Measurements from ENCODE around the gene CTDP1. TPM values are rescaled to one million over a fixed set of nuclear protein-coding genes. Genes with fewer than 3 reads are reported as not detected.

CTDP1 gene
- polyA plus RNA-seq, 4 donors, result 12.4 to 20.1 (median 16.1) TPM

DNA sequence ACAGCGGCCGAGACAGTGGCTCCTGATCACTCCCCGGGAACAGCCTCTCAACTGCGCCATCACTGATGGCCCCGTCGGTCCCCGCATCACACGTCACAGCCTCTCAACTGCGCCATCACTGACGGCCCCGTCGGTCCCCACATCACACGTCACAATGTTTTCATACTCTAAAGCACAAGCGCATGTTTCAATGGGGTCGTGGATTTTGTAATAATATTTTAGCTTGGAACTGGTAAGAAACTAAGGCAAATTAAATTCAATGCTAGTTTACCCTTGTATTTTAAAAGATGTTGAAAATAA lies 44.2 kb upstream of the CTDP1 start:
- Histone ChIP-seq H3K27me3 (ENCODE audit: control insufficient read depth in 3 of 3, insufficient read depth in 3 of 3, low read length in 3 of 3) (peaks cover 0 to 11% (median 0%) of the 10 kb centered on the region in 3 donors), H3K4me1 (ENCODE audit: control insufficient read depth in 3 of 3, insufficient read depth in 2 of 3, low read depth in 1 of 3, low read length in 2 of 3) (no peaks in the 10 kb centered on the region), H3K9me3 (ENCODE audit: control insufficient read depth in 2 of 2, insufficient read depth in 1 of 2, low read depth in 1 of 2, low read length in 1 of 2) (peaks cover 0 to 3% of the 10 kb centered on the region in 2 donors), H3K4me3 (ENCODE audit: low read depth in 1 of 3, low read length in 3 of 3) (no peak overlapping the region), H3K36me3 (ENCODE audit: control insufficient read depth in 3 of 3, insufficient read depth in 2 of 3, low read depth in 1 of 3, low read length in 3 of 3) (no peaks in the 10 kb centered on the region), H3K27ac (ENCODE audit: low read depth in 1 of 3, low read length in 2 of 3) (no peak overlapping the region)
- WGBS, 3 donors, result 90 to 94% (median 92%) methylated on average over 15 of the region's 15 CpGs
- no peak for DNase-seq
- no peak for FAIRE-seq

DNA sequence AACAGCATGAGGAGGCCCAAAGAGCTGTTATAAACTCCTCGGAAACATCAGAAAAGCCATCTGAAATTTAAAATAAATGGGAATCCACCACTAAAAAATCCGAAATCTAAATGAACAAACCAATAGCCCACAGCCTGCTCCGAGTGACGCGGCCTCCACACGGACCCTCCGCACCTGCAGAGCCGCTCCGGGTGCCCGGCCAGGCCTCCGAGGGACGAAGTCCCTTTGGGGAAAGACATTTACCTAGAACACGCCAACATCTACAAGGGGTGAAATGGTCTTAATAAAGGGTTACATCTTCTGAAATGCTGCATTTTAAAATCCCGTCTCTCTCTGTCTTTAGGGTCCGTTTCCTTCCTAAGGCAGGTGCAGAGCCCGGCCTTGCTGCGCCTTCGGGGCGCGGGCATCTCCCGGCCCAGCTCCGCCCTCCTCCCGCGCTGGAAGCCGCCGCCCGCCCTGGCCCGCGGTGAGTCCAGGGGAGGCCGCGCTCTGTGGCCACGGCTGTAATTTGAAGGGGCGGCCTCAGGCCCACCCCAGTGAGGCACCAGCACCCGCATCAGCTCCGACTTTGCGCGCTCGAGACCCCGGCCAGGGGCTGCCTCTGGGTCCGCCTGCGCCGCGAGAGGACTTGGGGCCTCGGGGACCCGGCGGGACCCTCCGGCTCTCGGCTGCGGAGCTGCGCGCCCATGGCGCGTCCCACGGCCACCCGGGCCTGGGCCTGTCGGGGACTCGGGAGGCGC lies 42.3 kb upstream of the CTDP1 start:
- Histone ChIP-seq H3K27ac (ENCODE audit: low read depth in 1 of 3, low read length in 2 of 3) (no peak overlapping the region), H3K36me3 (ENCODE audit: control insufficient read depth in 3 of 3, insufficient read depth in 2 of 3, low read depth in 1 of 3, low read length in 3 of 3) (no peaks in the 10 kb centered on the region), H3K9me3 (ENCODE audit: control insufficient read depth in 2 of 2, insufficient read depth in 1 of 2, low read depth in 1 of 2, low read length in 1 of 2) (peaks cover 0 to 3% of the 10 kb centered on the region in 2 donors), H3K27me3 (ENCODE audit: control insufficient read depth in 3 of 3, insufficient read depth in 3 of 3, low read length in 3 of 3) (peaks cover 0 to 16% (median 0%) of the 10 kb centered on the region in 3 donors), H3K4me3 (ENCODE audit: low read depth in 1 of 3, low read length in 3 of 3) (no peak overlapping the region), H3K4me1 (ENCODE audit: control insufficient read depth in 3 of 3, insufficient read depth in 2 of 3, low read depth in 1 of 3, low read length in 2 of 3) (no peaks in the 10 kb centered on the region)
- FAIRE-seq (no peak), DNase-seq (no peak)
- WGBS, 3 donors, result 35 to 44% (median 40%) methylated on average over 51 to 58 of the region's 58 CpGs

DNA sequence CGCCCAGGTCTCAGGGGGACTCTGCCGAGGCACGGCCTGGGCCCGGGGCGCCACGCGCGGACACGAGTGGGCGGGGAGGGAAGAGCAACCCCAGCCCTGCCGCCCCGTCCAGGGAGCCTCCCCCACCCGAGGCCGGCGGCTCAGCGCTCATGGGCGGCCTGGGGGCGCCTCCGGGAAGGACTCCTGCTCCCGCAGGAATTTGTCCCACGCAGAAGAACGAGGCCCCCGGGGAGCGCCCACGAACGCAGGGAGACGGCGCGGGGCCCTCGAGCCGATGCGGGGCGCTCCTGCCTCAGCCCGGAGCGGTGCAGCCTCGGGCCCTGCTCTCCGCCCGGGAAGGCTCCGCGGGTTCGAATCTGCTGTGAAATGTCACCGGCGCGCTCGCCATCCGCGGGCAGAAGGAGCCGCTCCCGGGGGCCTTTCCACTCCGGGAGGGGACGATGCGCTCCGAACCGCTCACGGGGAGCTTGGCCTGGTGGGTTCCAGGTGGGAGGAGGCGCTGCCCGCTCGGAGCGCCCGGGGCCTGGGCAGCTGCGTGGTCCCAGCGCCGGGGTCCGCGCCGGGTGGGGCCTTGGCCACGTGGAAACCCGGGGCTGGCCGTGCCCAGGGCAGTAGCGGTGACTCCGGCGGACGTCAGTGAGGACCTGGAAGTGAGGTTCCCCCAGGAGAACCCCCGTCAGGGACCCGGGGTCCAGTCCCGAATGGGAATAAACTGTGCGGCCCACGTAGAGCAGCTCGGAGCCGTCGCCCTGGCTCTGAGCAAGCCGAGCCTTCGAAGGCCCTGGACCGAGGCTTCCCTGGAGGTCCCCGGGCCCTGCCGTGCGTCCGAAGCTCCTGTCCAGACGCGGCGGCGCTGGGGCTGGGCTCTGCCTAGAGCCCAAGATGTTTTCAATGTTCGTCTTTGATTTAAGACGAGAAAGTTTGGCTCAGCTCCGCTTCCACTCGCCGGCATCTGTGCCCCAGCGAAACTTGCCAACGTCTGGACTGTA lies 41.4 kb upstream of the CTDP1 start:
- 60 to 68% (median 62%) methylated on average over 80 to 99 of the region's 99 CpGs for WGBS, 3 donors

DNA sequence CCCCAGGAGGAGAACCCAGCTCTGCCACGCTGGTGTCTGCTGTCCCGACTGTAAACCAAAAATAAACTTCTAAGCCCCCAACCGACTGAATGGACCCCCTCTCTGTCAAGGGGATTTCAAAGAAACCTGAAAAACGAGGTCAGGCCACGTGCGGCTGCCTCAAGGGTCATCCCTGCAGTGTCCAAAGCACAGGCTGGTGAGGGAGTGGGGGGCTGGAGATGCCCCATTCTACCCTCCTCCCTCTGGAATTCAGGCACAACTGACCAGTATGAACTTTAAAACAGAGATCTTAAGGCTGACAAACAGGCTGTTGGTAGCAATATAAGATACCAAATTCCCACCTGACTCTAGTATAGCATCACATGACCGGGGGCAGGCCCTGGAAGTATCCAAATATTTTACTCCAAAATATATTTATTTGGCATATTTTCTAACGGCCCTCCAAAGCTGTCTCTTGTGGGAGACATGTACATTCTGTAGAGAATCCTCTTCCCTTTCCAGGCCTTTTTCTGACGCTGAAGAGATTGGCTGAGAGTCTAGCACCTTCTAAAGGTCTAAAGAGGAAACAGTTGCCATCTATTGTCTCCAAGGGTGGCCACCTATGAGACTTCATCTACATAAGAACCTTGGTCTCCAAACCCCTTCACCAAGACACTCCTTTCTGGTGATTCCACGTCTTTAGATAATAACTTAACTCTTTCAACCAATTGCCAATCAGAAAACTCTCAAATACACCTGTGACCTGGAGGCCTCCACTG lies 40.4 kb upstream of the CTDP1 start:
- no peaks in the 10 kb centered on the region for H3K4me1 ChIP-seq (ENCODE audit: control insufficient read depth in 3 of 3, insufficient read depth in 2 of 3, low read depth in 1 of 3, low read length in 2 of 3)
- H3K4me3 ChIP-seq (ENCODE audit: low read depth in 1 of 3, low read length in 3 of 3), result no peak overlapping the region
- H3K27ac ChIP-seq (ENCODE audit: low read depth in 1 of 3, low read length in 2 of 3), result no peak overlapping the region
- DNase-seq (no peak), FAIRE-seq (no peak)
- 53 to 69% (median 60%) methylated on average over 10 of the region's 10 CpGs for WGBS, 3 donors
- no peaks in the 10 kb centered on the region for H3K9me3 ChIP-seq (ENCODE audit: control insufficient read depth in 2 of 2, insufficient read depth in 1 of 2, low read depth in 1 of 2, low read length in 1 of 2)
- H3K36me3 ChIP-seq (ENCODE audit: control insufficient read depth in 3 of 3, insufficient read depth in 2 of 3, low read depth in 1 of 3, low read length in 3 of 3), result no peaks in the 10 kb centered on the region
- peaks cover 0 to 16% (median 0%) of the 10 kb centered on the region in 3 donors for H3K27me3 ChIP-seq (ENCODE audit: control insufficient read depth in 3 of 3, insufficient read depth in 3 of 3, low read length in 3 of 3)

More for the DNA sequence above, 41.4 kb upstream of the CTDP1 start:
- no peak for DNase-seq
- no peak overlapping the region for H3K27ac ChIP-seq (ENCODE audit: low read depth in 1 of 3, low read length in 2 of 3)
- no peaks in the 10 kb centered on the region for H3K4me1 ChIP-seq (ENCODE audit: control insufficient read depth in 3 of 3, insufficient read depth in 2 of 3, low read depth in 1 of 3, low read length in 2 of 3)
- H3K9me3 ChIP-seq (ENCODE audit: control insufficient read depth in 2 of 2, insufficient read depth in 1 of 2, low read depth in 1 of 2, low read length in 1 of 2), result peaks cover 0 to 3% of the 10 kb centered on the region in 2 donors
- H3K27me3 ChIP-seq (ENCODE audit: control insufficient read depth in 3 of 3, insufficient read depth in 3 of 3, low read length in 3 of 3), result peaks cover 0 to 16% (median 0%) of the 10 kb centered on the region in 3 donors
- FAIRE-seq, result no peak
- no peaks in the 10 kb centered on the region for H3K36me3 ChIP-seq (ENCODE audit: control insufficient read depth in 3 of 3, insufficient read depth in 2 of 3, low read depth in 1 of 3, low read length in 3 of 3)
- no peak overlapping the region for H3K4me3 ChIP-seq (ENCODE audit: low read depth in 1 of 3, low read length in 3 of 3)

DNA sequence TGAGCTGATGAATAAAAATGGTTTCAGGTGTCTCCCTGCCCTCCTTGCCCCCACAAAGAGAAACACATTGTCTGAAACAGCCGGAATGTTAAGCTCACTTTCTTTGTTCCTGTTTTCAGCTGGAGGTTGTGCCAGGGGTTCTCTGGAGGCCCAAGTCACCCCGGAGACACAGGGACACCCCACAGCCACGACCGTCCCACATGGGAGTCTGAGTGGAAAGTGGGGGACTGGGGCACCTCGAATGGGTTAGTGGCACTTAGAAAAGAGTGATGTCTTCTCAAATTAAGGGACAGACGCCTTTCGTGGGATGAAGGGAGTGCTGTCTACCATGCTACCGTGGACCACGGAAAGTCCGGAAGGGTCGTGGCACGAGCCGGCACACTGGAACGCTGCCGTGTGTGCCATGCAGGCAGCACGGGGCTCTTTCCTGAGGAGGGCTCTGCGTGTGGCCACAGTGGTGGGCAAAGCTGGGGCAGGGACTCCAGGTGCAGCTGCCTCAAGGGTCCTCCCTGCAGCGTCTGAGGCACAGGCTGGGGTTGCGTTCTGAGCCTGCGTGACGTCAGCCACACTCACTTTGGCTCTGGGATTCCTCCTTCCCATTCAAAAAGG lies 39.4 kb upstream of the CTDP1 start:
- Histone ChIP-seq H3K27ac (ENCODE audit: low read depth in 1 of 3, low read length in 2 of 3) (no peak overlapping the region), H3K36me3 (ENCODE audit: control insufficient read depth in 3 of 3, insufficient read depth in 2 of 3, low read depth in 1 of 3, low read length in 3 of 3) (no peaks in the 10 kb centered on the region), H3K4me1 (ENCODE audit: control insufficient read depth in 3 of 3, insufficient read depth in 2 of 3, low read depth in 1 of 3, low read length in 2 of 3) (no peaks in the 10 kb centered on the region), H3K4me3 (ENCODE audit: low read depth in 1 of 3, low read length in 3 of 3) (no peak overlapping the region), H3K27me3 (ENCODE audit: control insufficient read depth in 3 of 3, insufficient read depth in 3 of 3, low read length in 3 of 3) (peaks cover 0 to 16% (median 0%) of the 10 kb centered on the region in 3 donors), H3K9me3 (ENCODE audit: control insufficient read depth in 2 of 2, insufficient read depth in 1 of 2, low read depth in 1 of 2, low read length in 1 of 2) (no peaks in the 10 kb centered on the region)
- DNase-seq (no peak), FAIRE-seq (no peak)
- WGBS, 3 donors, result 87 to 88% (median 87%) methylated on average over 21 of the region's 21 CpGs

DNA sequence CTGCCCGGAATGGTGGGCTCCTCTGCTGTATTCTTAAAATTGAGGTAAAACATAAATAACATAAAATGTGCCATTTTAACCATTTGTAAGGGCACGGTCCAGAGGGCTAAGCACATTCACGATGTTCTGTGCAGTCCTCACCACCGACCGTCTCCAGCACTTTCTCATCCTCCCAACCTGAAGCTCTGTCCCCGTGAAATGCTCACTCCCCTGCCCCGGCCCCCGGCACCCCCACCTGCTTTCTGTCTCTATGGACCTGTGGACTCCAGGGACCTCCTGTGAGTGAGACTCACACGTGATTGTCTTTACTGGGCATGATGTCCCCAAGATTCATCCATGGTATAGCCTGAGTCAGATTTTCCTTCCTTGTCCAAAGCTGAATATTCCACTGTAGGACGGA lies 38.7 kb upstream of the CTDP1 start:
- WGBS, 3 donors, result 81 to 86% (median 84%) methylated on average over 10 of the region's 10 CpGs
- Histone ChIP-seq H3K36me3 (ENCODE audit: control insufficient read depth in 3 of 3, insufficient read depth in 2 of 3, low read depth in 1 of 3, low read length in 3 of 3) (no peaks in the 10 kb centered on the region), H3K9me3 (ENCODE audit: control insufficient read depth in 2 of 2, insufficient read depth in 1 of 2, low read depth in 1 of 2, low read length in 1 of 2) (no peaks in the 10 kb centered on the region), H3K4me3 (ENCODE audit: low read depth in 1 of 3, low read length in 3 of 3) (no peak overlapping the region), H3K4me1 (ENCODE audit: control insufficient read depth in 3 of 3, insufficient read depth in 2 of 3, low read depth in 1 of 3, low read length in 2 of 3) (no peaks in the 10 kb centered on the region), H3K27ac (ENCODE audit: low read depth in 1 of 3, low read length in 2 of 3) (no peak overlapping the region), H3K27me3 (ENCODE audit: control insufficient read depth in 3 of 3, insufficient read depth in 3 of 3, low read length in 3 of 3) (peaks cover 0 to 16% (median 0%) of the 10 kb centered on the region in 3 donors)
- FAIRE-seq, result no peak
- DNase-seq, result no peak

DNA sequence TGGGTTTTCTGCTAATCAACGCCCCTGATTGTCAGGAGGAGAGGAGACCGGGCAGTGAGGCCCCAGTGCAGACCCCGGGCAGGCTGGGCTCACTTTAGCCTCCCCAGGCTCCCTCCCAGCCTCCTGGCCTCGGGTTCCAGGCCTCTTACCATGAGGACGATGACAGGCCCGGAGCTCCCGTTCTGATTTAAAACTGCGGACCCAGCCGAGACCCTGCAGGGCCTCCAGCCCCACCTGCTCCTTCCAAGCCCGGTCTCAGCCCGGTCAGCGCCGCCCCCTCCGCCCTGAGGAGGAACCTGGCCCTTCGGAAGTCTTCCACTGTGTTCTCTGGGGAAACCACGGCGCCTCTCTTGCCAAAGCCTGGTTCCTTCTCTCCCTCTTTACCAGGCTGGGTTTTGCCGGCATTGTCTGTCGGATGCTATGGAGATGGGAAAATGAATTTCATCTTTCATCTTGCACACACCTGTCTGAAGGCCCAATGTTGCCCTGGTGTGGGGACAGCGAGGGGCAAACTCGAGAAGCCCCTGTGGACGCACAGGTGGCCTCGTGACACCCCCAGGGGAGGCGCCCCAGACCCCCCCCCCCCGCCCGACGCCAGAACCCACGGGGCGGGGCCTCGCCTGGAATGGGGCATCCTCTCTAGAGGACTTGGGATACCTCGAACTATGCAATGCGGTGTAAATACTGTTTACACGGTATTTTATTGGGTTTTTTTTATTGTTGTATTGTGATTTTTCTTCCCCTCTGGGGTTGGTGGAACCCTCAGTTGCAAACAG lies 37.7 kb upstream of the CTDP1 start:
- DNase-seq, result no peak
- no peaks in the 10 kb centered on the region for H3K9me3 ChIP-seq (ENCODE audit: control insufficient read depth in 2 of 2, insufficient read depth in 1 of 2, low read depth in 1 of 2, low read length in 1 of 2)
- H3K27ac ChIP-seq (ENCODE audit: low read depth in 1 of 3, low read length in 2 of 3), result no peak overlapping the region
- WGBS, 3 donors, result 83 to 88% (median 85%) methylated on average over 33 of the region's 33 CpGs
- H3K4me3 ChIP-seq (ENCODE audit: low read depth in 1 of 3, low read length in 3 of 3), result no peak overlapping the region
- no peaks in the 10 kb centered on the region for H3K36me3 ChIP-seq (ENCODE audit: control insufficient read depth in 3 of 3, insufficient read depth in 2 of 3, low read depth in 1 of 3, low read length in 3 of 3)
- no peak for FAIRE-seq
- peaks cover 0 to 16% (median 0%) of the 10 kb centered on the region in 3 donors for H3K27me3 ChIP-seq (ENCODE audit: control insufficient read depth in 3 of 3, insufficient read depth in 3 of 3, low read length in 3 of 3)
- H3K4me1 ChIP-seq (ENCODE audit: control insufficient read depth in 3 of 3, insufficient read depth in 2 of 3, low read depth in 1 of 3, low read length in 2 of 3), result no peaks in the 10 kb centered on the region
